Hematopoietic multipotent progenitor cell treated with erythropoietin and hydrocortisone succinate and interleukin-3 and kit ligand, for 15 days (in vitro differentiated cells): ENCODE results near the gene ABCD3.
"Not testable (repeated sequence)": the region's sequence is repeated elsewhere in the genome, so short reads cannot be mapped to it uniquely, and the experiment has no call there.

Experiments used
- DNase-seq: peaks from one replicate; pipeline ENCODE4 v3.0.0-alpha.2; 2015; ENCODE audit warnings: low spot score

Gene ABCD3

DNA sequence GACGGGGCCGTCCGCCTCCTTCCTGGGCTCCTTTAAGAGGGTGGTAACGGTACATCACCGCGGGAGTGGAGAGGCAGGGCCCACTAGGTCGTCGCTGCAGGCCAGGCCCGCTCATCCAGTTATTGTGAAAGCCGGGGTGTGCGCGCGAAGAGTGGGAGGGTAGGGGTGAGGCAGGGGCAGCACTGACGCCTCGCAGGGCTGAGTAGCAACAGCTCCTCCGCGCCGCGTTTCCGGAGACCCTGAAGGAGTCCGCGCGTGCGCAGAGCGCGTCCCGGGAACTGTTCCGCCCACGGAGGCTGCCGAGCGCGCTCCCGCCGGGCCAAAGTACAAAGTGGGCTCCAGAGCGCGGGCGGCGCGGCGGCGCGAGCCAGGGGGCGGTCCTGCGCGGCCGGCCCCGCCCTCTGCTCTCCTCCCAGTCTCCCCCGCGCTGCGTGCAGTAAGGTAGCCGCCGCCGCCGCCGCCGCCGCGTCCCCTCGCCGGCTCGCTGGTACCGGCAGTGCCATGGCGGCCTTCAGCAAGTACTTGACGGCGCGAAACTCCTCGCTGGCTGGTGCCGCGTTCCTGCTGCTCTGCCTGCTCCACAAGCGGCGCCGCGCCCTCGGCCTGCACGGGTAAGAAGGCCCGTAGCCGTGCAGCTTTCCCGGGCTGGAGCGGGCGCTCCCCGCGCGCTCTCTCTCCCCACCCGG is at the start of gene ABCD3:
ABCD3 (plus strand) TSS at position 412 of the 686 bp plus-strand sequence; CDS start at position 502, 90 bp downstream.
- peak; percentile 93 for DNase-seq

DNA sequence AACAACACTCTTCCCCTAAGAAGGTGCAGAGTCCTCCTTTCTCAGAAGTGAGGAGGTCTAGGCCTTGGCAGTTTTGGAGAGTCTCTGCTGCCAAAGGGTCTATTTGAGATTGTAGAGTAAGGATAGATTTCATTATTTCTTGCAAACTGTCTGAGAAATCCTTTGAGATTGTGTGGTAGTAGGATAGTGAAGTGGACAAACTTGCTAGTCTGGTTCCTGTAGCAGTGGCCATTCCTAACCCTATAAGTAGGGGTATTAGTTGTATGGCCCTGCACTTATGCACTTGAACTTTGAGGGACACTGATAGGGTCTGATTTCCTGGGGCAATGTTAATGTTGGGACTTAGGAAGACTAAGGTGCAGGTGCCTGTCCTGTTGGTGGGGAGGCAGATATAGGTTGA is 45.4 kb upstream of the ABCD3 start:
- not testable (repeated sequence) for DNase-seq

DNA sequence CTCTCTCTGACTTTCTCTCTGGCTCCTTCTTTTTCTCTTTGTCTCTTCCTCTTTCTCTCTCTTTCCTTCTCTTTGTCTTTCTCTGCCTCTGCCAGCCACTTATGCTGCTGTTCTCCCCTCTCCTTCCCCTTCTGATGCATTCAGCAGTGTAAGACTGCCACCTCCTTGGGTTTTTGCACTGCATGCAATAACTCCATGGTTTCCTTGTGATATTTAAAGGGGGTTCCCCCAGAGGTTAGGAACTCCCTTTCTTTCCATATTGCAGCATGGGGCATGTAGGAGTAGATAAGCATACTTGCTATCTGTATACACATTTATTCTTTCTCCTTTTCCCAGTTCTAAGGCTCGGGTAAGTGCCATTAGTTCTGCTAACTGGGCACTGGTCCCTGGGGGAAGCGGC is 44.9 kb upstream of the ABCD3 start:
- DNase-seq = not testable (repeated sequence)

DNA sequence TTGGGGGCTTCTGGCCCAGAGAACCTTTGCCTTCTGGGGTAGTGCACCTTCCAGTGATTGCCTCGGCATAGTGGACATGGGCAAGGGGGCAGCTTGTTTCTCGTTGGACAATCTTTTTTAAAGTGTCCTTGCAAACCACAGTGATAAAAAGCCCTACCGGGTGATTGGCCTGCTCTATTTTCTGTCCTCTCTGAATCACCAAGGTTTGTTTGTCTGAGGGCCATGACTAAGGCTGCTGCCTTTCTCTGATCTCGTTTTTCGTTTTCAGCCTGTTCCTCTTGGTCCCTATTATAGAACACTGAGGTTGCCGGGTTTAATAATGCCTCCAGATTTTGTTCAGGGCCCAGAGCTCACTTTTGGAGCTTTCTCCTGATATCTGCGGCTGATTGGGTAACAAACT is 42.5 kb upstream of the ABCD3 start:
- not testable (repeated sequence) for DNase-seq

DNA sequence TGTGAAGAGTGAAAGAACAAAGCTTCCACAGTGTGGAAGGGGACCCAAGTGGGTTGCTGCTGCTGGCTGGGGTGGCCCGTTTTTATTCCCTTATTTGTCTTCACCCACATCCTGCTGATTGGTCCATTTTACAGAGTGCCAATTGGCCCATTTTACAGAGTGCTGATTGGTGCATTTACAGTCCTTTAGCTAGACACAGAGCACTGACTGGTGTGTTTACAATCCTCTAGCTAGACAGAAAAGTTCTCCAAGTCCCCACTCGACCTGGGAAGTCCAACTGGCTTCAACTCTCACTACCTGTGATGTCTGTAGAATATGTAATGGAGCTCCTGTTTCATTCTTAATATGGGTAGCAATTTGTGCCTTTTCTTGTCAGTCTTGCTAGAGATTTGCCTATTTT is 39.7 kb upstream of the ABCD3 start:
- not testable (repeated sequence) for DNase-seq

DNA sequence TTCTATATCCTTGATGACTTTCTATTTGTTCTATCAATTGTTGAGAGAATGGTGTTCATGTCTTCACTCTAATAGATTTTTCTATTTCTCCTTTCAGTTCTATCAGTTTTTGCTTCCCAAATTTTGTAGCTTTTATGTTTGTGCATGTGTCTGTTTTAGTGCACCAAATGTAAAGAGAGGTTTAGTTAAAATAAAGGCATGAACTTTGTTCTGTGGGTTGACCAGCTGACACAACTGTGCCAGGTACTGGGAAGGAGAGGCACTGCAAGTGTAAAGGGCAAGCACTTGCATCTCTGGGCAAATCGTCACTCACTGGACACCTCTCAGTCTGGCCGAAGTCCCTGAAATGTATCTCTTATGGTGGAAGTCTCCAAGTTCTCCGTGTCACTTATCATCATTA is 38.6 kb upstream of the ABCD3 start:
- DNase-seq = no peak

DNA sequence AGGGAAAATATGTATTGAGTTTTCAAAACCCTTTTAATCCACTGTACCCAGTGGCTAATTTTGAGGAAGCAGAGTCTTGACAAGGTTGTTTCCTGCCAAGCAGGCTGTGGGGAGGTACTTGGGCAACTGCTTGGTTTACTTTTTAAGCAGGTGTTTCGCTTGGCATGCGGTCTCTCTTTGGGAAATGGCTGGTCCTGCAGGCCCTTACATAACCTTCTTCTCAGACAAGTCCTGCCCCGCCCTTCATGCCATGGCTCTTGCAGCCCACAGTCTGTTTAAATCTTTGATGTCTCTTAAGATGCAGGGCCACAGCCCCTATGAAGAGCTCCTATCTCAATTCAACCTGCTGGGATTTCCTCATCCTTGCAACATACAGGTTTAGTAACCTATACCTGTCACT is 36.0 kb upstream of the ABCD3 start:
- no peak for DNase-seq

DNA sequence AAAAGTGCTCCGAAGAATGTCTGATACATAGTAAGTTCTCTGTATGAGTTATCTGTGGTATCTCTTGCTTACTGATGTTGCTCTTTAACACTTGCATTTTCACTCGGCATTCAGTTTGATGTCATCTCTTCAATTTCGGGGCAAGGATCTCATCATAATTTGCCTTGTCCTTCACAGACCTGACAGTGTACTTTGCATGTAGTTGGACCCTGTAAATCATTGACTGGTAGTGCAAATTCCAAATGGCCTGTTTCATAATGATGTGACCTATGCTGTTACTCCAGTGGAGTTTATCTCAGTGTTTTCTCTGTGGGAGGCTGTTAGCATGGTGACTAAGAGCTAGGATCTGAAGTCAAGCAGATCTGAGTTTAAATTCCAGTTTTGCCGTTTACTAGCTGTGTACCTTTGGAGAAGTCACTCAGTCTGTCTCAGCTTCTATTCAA is 34.2 kb upstream of the ABCD3 start:
- no peak for DNase-seq

DNA sequence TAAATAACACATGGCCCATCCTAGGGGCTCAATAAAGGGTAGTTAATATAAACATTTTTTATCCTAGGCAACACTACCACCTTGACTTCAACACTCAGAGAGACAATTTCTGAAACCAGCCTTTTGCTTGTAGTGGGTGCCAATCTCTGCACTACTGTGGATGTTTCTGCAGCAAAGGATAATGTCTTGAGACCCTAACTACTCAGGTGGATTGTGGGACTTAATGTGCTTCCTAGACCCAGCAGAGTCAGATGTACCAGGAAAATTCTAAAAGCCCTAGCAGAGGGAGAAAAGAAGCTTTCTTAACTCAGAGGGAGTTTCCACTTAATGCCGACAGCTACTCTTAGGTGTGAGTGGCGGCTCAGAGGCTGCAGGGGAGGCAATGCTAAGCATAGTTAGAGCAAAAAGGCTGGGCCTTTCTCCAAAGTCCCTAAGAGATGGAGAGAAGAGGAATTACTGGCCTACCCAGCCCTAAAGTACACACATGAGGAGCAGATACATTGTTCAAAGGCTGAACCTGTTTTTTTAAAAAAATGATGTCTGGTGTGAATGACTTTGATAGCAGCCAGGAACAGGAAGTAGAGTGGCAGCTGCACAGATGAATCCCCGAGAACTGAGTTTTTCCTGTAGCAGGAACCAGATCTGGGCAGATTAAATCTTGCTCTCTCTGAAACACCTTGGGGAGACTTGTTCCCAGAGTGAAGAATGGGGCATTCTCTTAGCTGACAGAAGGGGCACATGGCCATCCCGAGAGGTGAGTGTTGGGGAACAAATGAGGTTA is 33.5 kb upstream of the ABCD3 start:
- no peak for DNase-seq

DNA sequence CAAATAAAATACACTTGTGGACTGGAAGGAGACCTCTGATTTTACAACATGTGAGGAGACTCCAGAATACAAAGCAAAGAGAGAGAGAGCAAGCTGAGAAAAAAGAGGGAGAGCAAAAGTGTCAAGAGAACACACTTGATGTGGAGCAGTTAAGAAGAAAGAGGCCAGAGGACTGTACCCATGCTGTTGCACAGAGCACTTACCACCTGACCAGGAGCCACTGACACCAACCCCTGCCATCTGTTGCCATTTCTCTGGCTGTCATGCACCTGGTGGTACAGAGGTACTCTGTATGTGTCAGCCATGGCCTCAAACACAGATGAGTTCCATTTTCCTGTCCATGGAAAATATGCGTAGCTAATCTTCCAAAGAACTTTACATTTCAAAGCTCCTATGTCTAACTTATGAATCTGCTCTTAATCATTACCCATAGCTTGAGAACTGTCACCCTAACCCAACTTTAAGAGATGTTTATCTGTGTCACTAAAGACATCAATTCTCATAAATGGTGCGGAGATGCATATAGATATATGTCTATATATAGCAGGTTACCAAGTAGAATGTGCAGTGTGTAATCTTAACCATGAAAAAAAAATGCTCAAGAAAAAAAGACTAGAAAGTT is 32.8 kb upstream of the ABCD3 start:
- no peak for DNase-seq

DNA sequence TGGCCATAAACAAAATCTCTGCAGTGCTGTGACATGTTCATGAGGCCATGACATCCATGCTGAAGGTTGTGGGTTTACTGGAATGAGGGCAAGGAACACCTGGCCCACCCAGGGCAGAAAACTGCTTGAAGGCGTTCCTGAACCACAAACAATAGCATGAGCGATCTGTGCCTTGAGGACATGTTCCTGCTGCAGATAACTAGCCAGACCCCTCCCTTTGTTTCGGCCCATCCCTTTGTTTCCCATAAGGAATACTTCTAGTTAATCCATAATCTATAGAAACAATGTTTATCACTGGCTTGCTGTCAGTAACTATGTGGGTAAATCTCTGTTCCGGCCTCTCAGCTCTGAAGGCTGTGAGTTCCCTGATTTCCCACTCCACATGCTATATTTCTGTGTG is 28.9 kb upstream of the ABCD3 start:
- no peak for DNase-seq

DNA sequence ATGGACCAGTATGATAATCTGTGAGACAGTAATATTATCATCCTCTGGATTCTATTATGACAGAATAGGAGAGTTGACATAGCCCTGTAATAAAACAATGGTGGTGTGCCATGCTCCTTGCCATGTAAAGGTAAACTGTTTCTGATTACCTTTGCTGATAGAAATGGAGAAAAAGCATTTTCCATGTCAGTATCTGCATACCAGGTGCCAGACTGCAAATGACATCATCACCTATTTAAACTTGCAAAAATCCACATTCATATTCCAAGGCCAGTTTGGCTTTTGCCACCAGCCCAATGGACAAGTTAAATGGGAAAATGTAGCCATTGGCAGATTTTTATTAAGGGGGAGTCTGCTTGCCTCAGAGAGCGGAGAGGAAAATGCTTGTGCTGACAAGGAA is 23.9 kb upstream of the ABCD3 start:
- no peak for DNase-seq

DNA sequence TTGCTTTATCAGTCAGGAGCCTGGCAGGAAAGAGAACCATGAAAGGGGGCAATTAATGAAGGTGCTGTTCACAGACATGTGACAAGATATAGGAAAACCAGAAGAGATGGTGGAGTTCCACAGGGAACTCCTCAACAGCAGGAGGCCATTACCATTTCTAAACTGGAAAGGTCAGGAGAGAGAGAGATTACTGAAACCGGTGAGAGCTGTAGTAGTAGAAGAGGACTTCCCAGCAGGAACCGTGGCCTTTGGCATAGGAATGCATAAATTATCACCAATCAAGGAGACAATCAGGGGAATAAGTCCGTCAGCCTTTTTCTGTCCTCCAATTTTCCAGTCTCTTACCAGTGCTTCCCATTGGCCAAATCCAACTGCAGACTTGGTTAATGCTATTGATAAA is 23.0 kb upstream of the ABCD3 start:
- no peak for DNase-seq

DNA sequence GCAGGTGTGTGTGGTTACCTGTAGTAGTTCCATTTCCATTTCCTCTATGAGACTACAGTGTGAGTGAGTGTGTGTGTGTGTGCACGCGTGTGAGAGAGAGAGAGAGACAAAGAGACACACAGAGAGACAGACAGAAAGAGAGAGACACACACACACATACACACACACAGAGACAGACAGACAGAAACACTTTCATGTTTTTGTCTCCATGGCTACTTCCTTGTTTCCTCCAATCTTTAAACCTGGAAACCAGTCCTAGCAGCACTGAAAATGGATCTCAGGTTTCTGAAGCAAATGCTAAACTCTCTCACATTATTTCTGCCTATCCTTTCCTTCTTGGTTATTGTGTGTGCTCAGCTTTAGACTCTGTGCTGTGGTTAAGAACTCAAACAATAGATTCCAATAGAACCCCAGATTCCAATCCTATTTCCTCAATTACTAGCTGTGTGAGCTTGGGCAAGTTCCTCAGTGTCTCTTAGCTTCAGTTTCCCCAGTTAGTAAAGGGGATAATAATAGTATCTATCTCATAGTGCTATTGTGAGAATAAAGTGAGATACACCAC is 22.4 kb upstream of the ABCD3 start:
- no peak for DNase-seq

DNA sequence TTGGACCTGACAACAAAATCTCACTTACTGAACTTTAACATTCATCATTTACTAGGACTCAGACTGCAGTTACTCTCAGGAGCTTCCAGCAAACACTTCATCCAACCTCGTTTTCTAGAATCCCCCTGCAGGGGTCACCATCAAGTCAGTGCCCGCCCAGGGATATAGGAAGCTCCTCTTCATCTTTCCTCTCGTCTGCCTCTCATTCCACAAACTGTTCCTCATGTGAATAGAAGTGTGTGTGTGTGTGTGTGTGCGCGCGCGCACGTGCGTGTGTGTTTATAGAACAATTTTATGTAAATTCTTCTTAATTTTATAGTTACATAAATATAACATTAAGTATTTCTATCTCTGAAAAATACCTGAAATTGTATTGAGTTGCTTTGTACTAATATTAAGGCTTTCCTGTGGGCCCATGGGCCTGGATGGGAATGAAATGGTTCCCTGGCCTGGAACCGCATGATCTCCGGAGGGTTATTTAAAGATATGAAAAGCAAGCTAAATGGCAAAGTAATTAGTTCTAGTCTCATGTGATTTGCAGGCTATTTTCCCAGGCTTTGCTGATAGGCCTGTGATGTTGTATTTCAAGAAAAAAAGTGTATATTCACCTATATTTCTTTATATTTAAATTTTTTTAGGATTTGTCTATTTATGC is 21.7 kb upstream of the ABCD3 start:
- DNase-seq = no peak

DNA sequence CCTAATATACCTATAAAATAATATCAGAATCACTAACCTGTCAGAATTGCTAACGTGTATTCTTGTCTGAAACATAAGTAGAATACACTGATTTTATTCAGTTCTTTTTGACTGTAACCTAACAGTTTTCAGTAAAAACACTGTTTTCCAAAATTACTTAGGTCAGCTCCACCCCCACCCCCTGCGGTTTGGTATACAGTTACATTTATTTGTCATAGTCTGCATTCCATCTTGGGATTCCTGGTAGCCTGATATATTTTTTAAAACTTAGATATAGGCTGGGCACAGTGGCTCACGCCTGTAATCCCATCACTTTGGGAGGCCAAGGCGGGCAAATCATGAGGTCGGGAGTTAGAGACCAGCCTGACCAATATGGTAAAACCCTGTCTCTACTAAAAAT is 19.8 kb upstream of the ABCD3 start:
- DNase-seq = no peak

DNA sequence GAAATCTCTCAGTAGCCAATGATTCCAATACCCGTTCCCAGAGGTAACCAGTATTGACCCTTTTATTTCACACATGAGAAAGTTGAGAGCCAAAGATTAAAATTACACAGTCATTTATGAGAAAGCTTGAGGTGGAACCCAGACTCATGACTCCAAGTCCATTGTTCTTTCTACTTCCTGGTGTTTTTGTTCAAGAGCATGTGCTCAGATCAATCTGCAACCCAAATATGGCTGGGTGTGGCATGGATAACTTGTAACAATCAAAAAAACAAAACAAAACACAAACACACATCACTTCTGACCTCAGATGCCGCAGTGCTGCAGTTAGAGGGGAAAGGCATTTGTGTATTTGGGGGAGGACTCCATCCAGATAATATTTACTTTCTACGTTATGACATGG is 18.7 kb upstream of the ABCD3 start:
- DNase-seq = no peak

DNA sequence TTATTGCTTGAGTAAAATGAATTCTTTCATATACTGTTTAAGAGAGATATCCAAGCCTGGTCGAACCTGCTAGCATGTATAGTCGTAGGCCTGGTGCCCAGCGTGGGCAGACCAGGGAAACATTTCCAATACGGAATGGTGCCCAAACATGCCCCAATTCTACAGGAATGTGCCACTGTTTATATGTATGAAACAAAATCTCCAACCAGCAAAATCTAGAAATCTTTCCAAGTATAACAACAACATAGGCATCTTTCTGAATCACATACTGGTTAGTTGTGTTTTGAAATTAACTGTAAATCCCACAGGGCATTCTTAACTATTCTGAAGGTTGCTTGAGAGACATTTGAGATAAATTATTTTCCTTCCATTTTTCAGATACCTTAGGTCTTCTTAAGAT is 17.0 kb upstream of the ABCD3 start:
- DNase-seq = no peak

DNA sequence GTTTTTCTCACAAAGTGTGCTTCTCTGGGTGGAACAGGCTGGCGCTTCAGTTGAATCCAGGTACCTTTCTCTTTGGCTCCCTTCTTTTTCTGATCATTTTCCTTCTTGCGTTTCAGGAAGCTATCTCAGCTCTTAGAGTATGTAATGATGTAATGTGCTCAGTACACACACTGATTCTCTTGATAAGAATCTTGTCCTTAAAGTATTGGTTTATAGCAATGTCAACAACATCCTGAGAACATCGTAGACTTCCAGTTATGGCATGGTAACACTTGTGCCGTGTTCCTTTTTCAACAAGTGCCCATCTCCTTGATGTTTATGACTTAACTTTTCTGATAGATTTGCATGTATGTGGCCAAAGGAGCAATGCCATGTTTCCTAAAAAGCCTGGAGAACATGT is 11.7 kb upstream of the ABCD3 start:
- no peak for DNase-seq

DNA sequence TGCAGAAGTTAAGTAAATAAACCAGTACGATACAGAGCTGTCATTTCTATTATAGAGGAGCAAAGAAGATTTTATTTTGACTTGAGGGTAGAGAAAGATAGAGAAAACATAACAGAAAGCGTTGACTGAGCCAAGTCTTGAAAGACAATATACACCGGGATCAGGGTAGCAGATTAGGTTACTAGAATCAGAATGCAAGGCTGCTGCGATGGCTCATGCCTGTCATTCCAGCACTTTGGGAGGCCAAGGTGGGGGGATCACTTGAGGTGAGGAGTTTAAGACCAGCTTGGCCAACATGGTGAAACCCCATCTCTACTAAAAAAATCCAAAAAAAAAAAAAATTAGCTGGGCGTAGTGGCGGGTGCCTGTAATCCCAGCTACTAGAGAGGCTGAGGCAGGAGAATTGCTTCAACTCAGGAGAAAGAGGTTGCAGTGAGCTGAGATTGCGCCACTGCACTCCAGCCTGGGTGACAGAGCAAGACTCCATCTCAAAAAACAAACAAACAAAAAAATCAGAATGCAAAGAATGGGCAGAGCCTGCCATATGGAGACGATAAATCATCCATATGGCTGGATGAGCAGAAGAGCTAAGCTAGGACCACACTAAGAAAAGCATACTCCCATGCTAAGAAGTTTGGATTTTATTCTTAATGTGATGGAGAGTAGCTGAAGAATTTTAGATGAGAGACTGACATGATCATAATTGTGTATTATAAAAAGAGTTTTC is 9.9 kb upstream of the ABCD3 start:
- no peak for DNase-seq

DNA sequence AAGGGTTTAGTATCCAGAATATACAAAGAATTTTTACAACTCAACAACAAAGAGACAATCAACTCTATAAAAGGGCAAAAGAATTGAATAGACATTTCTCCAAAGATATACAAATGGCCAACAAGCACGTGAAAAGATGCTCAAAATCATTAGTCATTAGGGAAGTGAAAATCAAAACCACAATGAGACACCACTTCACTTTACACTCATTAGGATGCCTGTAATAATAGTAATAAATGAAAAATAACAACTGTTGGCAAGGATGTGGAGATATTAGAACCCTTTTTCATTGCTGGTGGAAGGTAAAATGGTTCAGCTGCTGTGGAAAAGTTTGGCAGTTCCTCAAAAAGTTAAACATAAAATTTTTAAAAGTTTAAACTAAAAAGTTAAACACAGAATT is 7.0 kb upstream of the ABCD3 start:
- no peak for DNase-seq

DNA sequence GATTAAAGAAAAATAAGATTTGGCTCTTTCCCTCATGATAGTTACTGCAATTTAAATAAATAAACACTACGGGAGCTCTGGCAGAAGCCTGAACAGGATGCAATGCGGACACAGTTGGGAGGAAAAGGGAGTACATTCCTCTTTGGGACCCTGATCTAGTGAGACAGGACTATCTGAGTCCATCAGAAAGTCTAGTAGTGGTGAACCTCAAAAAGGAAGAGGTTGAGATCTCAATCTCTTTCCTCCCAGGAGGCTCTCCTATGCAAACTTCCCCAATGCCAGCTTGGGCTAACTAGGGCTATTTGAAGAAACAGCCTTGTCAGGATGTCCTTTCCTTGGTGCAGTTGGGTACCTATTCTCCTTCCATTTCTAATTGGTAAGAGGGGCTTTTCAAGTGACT is 4.9 kb upstream of the ABCD3 start:
- no peak for DNase-seq
